ENCODE data around the gene SPATA32. TPM values are rescaled to one million over a fixed set of nuclear protein-coding genes. Genes with fewer than 3 reads are reported as not detected.

Gene SPATA32
- total RNA-seq, 1 experiment from 2014 or later, result not detected

DNA sequence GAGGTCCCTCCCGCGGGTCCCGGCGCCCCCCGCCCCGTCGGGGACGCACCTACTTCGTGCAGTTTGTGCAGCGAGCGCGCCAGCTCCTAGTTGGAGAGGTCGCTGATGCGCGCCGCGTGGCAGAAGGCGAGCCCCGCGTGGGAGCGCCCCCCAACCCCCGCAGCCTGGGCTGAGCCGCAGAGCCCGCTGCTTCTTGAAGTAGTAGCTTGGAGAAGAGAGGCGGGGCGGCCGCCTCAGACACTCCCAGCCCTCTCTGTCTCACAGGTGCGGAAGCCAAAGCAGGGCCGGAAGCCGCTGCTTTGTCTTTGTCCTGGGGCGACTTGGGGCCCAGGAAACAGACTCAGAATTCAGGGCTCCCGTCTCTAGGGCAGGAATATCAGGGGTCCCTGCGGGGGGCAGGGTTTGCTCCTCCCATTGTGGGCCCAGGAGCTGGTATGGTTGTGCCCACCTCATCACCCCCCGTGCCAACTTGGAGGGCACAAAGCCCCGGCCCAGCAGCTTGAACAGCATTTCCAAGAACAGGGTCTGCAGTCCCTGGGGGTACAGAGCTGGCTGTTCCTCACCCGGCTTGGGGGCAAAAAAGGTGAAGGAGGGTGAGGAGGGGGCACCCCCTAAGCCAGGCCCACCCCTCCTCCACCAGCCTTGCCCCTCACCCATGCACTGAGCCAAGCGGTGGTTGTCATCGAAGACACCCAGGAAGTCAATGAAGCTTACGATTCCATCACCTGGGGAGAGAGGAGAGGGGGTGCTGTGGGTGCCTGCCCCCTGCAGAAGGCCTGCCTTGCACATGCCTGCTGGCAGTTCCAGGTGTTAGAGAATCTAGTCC is 13.5 kb downstream of the SPATA32 start:
- ChIA-PET POLR2A (interaction anchor here (0.6 to 2.8 kb wide), 24 partner anchors 10 to 192 kb away, joined by 3 to 22 read pairs (median 4); partner anchors contain the start of genes HEXIM1, HEXIM2, MAP3K14 and NMT1), CTCF (interaction anchor here (0.6 to 3.3 kb wide), 11 partner anchors 11 to 467 kb away, joined by 3 to 13 read pairs (median 4); no protein-coding TSS in a partner anchor)
- no peaks in the 10 kb centered on the region for H3K27me3 Mint-ChIP-seq (ENCODE audit: insufficient read depth, unreplicated experiment)
- H3K36me3 Mint-ChIP-seq (ENCODE audit: insufficient read depth, unreplicated experiment), result peaks cover 14% of the 10 kb centered on the region
- BruUV-seq (replicated peaks), result TSS peak; percentile 20
- DNase-seq (ENCODE audit: unreplicated experiment), result peak; percentile 66
- H3K9me3 Mint-ChIP-seq (ENCODE audit: unreplicated experiment), result no peaks in the 10 kb centered on the region
- H3K4me3 Mint-ChIP-seq (ENCODE audit: unreplicated experiment), result peak overlapping the region; percentile 96
- H3K27ac Mint-ChIP-seq (ENCODE audit: low read depth, unreplicated experiment), result peak overlapping the region; percentile 80
- H3K4me1 Mint-ChIP-seq (ENCODE audit: insufficient read depth, unreplicated experiment), result peaks cover 24% of the 10 kb centered on the region
- TF ChIP-seq CTCF (IDR thresholded peaks at IDR 0.05; ENCODE audit: unreplicated experiment), result no peak
- intact Hi-C loops (cut with micrococcal nuclease), result no loop called here

GRCh38 chr17:45247429-45248131 is 14.3 kb downstream of the SPATA32 start:
- intact Hi-C loops (cut with micrococcal nuclease), result loop anchor here (1.0 kb wide), 1 partner anchor 138 kb away; no protein-coding TSS in a partner anchor
- peak overlapping the region; percentile 96 for H3K4me3 Mint-ChIP-seq (ENCODE audit: unreplicated experiment)
- POLR2A ChIA-PET, result interaction anchor here (0.6 to 2.8 kb wide), 22 partner anchors 11 to 186 kb away, joined by 3 to 22 read pairs (median 5); partner anchors contain the start of genes HEXIM1, HEXIM2, MAP3K14 and NMT1
- DNase-seq (ENCODE audit: unreplicated experiment), result peak; percentile 97
- no peaks in the 10 kb centered on the region for H3K27me3 Mint-ChIP-seq (ENCODE audit: insufficient read depth, unreplicated experiment)
- H3K27ac Mint-ChIP-seq (ENCODE audit: low read depth, unreplicated experiment), result peak overlapping the region; percentile 80
- no TSS peak for BruUV-seq (replicated peaks)
- TF ChIP-seq CTCF (IDR thresholded peaks at IDR 0.05; ENCODE audit: unreplicated experiment), result no peak
- CTCF ChIA-PET, result interaction anchor here (0.6 to 3.3 kb wide), 7 partner anchors 12 to 467 kb away, joined by 3 to 13 read pairs (median 5); partner anchors contain the start of gene FMNL1
- H3K9me3 Mint-ChIP-seq (ENCODE audit: unreplicated experiment), result no peaks in the 10 kb centered on the region
- H3K36me3 Mint-ChIP-seq (ENCODE audit: insufficient read depth, unreplicated experiment), result peaks cover 8% of the 10 kb centered on the region
- H3K4me1 Mint-ChIP-seq (ENCODE audit: insufficient read depth, unreplicated experiment), result peaks cover 20% of the 10 kb centered on the region

- Mint-ChIP-seq H3K27ac (ENCODE audit: low read depth, unreplicated experiment) (peak overlapping the region; percentile 80), H3K4me1 (ENCODE audit: insufficient read depth, unreplicated experiment) (peaks cover 18% of the 10 kb centered on the region), H3K4me3 (ENCODE audit: unreplicated experiment) (peak overlapping the region; percentile 96), H3K9me3 (ENCODE audit: unreplicated experiment) (no peaks in the 10 kb centered on the region), H3K27me3 (ENCODE audit: insufficient read depth, unreplicated experiment) (no peaks in the 10 kb centered on the region), H3K36me3 (ENCODE audit: insufficient read depth, unreplicated experiment) (peaks cover 8% of the 10 kb centered on the region)
- POLR2A ChIA-PET, result interaction anchor here (0.6 to 2.8 kb wide), 13 partner anchors 16 to 135 kb away, joined by 3 to 22 read pairs (median 7); partner anchors contain the start of genes HEXIM1, HEXIM2 and MAP3K14
- intact Hi-C loops (cut with micrococcal nuclease), result loop anchor here (1.0 kb wide), 1 partner anchor 138 kb away; no protein-coding TSS in a partner anchor
- CTCF ChIA-PET, result interaction anchor here (1.0 to 3.3 kb wide), 5 partner anchors 12 to 44 kb away, joined by 3 to 13 read pairs (median 6); partner anchors contain the start of gene FMNL1
- no peak for DNase-seq (ENCODE audit: unreplicated experiment)
- peak; percentile 28 for TF ChIP-seq CTCF (IDR thresholded peaks at IDR 0.05; ENCODE audit: unreplicated experiment)
- BruUV-seq (replicated peaks), result no TSS peak
These were observed 14.9 kb downstream of the SPATA32 start for GRCh38 chr17:45246861-45247428.

All from MCF 10A (cell line).